Measurements from ENCODE around the gene PPP2R3C.

The PPP2R3C gene

GRCh38 chr14:35122696-35123387, 1.1 kb upstream of the PPP2R3C start:
- no peak for TF ChIP-seq CTCF (IDR thresholded peaks at IDR 0.05; ENCODE audit: unreplicated experiment in 3 of 3)
- H3K27me3 Mint-ChIP-seq (ENCODE audit: low read depth), result no peaks in the 10 kb centered on the region
- H3K9me3 Mint-ChIP-seq, result no peaks in the 10 kb centered on the region
- peak overlapping the region; percentile 94 to 99 (median 95) for H3K4me3 Mint-ChIP-seq
- peaks cover 33% of the 10 kb centered on the region for H3K36me3 Mint-ChIP-seq (ENCODE audit: low read depth)
- peaks cover 40% of the 10 kb centered on the region for H3K4me1 Mint-ChIP-seq
- peak overlapping the region; percentile 100 for H3K27ac Mint-ChIP-seq

DNA sequence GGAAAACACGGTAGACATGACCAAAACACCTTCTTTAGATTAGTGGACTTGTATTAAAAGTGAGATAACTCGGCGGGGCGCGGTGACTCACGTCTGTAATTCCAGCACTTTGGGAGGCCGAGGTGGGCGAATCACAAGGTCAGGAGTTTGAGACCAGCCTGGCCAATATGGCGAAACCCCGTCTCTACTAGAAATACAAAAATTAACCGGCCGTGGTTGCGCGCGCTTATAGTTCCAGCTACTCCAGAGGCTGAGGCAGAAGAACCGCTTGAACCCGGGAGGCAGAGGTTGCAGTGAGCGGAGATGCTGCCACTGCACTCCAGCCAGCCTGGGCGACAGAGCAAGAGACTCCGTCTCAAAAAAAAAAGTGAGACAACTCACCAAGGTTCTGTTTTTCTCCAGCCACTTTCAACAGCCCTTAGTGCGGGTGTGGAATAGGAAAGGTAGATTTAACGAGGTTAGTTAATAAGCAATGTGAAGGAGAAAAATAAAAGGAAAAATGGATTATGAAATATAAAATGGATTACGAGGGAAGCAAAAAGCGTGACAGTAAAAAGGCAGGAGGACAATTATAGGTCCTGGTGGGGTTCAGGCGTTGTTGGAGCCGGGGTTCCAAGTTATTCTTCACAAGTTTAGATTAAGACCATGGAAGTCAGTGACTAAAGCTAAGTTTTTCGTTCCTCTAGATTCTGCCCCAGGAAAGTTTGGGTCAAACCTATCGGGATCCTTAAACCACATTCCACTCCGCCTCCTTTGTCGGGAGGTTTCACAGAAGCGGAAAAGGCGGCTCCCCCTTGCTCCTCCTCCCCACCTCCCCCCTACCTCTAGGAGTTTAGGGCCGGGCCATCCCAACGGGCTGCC, 534 bp downstream of the PPP2R3C start:
- no peaks in the 10 kb centered on the region for H3K27me3 Mint-ChIP-seq (ENCODE audit: low read depth)
- peak overlapping the region; percentile 100 for H3K27ac Mint-ChIP-seq
- H3K4me3 Mint-ChIP-seq, result peak overlapping the region; percentile 94 to 99 (median 95)
- no peak for TF ChIP-seq CTCF (IDR thresholded peaks at IDR 0.05; ENCODE audit: unreplicated experiment in 3 of 3)
- peaks cover 39% of the 10 kb centered on the region for H3K36me3 Mint-ChIP-seq (ENCODE audit: low read depth)
- peaks cover 41% of the 10 kb centered on the region for H3K4me1 Mint-ChIP-seq
- no peaks in the 10 kb centered on the region for H3K9me3 Mint-ChIP-seq

- peaks cover 14% of the 10 kb centered on the region for H3K4me1 Mint-ChIP-seq
- TF ChIP-seq CTCF (IDR thresholded peaks at IDR 0.05; ENCODE audit: unreplicated experiment in 3 of 3), result no peak
- H3K4me3 Mint-ChIP-seq, result peak overlapping the region in 1 of 3 experiments; percentile 22
- no peaks in the 10 kb centered on the region for H3K27me3 Mint-ChIP-seq (ENCODE audit: low read depth)
- peaks cover 60% of the 10 kb centered on the region for H3K36me3 Mint-ChIP-seq (ENCODE audit: low read depth)
- no peaks in the 10 kb centered on the region for H3K9me3 Mint-ChIP-seq
- peak overlapping the region in 1 of 3 experiments; percentile 52 for H3K27ac Mint-ChIP-seq
Measured at GRCh38 chr14:35117112-35117511, 4.7 kb downstream of the PPP2R3C start.

DNA sequence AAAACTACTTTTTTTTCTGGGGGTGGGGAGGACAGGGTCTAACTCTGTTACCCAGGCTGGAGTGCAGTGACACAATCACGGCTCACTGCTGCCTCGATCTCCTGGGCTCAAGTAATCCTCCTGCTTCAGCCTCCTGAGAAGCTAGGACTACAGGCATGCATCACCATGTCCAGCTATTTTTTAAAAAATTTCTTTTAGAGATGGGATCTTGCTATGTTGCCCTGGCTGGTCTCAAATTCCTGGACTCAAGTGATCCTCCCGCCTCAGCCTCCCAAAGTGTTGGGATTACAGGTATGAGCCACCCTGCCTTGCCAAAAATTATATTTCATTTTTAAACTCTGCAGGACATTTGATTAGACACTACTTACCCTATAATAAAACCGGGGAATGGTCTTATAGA, 5.5 kb downstream of the PPP2R3C start:
- peaks cover 14% of the 10 kb centered on the region for H3K4me1 Mint-ChIP-seq
- no peaks in the 10 kb centered on the region for H3K9me3 Mint-ChIP-seq
- H3K27ac Mint-ChIP-seq, result no peak overlapping the region
- peaks cover 68% of the 10 kb centered on the region for H3K36me3 Mint-ChIP-seq (ENCODE audit: low read depth)
- TF ChIP-seq CTCF (IDR thresholded peaks at IDR 0.05; ENCODE audit: unreplicated experiment in 3 of 3), result no peak
- H3K4me3 Mint-ChIP-seq, result no peak overlapping the region
- no peaks in the 10 kb centered on the region for H3K27me3 Mint-ChIP-seq (ENCODE audit: low read depth)

DNA sequence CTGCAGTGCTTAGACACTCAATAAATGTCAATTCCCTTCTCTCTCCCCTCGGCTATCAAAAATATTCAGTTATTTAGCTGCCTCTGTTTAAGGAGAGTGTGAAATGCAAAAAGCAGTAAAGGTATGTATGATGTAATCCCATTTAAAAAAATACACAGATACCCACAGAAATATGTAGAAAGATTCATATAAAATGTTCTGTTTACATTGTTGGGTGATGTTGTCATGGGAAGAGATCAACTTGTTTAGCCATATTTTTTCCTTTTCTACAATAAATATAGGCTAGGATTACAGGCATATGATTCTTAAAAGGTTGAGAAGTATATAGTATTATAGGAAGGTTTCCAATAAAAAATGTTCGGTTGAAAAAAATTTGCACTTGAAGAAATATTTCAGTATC, 7.8 kb downstream of the PPP2R3C start:
- peaks cover 5% of the 10 kb centered on the region for H3K4me1 Mint-ChIP-seq
- no peak for TF ChIP-seq CTCF (IDR thresholded peaks at IDR 0.05; ENCODE audit: unreplicated experiment in 3 of 3)
- H3K4me3 Mint-ChIP-seq, result no peak overlapping the region
- H3K36me3 Mint-ChIP-seq (ENCODE audit: low read depth), result peaks cover 79% of the 10 kb centered on the region
- no peaks in the 10 kb centered on the region for H3K9me3 Mint-ChIP-seq
- H3K27me3 Mint-ChIP-seq (ENCODE audit: low read depth), result no peaks in the 10 kb centered on the region
- no peak overlapping the region for H3K27ac Mint-ChIP-seq
